Measurements from ENCODE around the gene PDK4. TPM values are rescaled to one million over a fixed set of nuclear protein-coding genes. Genes with fewer than 3 reads are reported as not detected.

The PDK4 gene
- 19.8 to 29.9 TPM (median 26.9 TPM) in 5 replicates for total RNA-seq (2022; extraction: Qiagen RNA extraction)

DNA sequence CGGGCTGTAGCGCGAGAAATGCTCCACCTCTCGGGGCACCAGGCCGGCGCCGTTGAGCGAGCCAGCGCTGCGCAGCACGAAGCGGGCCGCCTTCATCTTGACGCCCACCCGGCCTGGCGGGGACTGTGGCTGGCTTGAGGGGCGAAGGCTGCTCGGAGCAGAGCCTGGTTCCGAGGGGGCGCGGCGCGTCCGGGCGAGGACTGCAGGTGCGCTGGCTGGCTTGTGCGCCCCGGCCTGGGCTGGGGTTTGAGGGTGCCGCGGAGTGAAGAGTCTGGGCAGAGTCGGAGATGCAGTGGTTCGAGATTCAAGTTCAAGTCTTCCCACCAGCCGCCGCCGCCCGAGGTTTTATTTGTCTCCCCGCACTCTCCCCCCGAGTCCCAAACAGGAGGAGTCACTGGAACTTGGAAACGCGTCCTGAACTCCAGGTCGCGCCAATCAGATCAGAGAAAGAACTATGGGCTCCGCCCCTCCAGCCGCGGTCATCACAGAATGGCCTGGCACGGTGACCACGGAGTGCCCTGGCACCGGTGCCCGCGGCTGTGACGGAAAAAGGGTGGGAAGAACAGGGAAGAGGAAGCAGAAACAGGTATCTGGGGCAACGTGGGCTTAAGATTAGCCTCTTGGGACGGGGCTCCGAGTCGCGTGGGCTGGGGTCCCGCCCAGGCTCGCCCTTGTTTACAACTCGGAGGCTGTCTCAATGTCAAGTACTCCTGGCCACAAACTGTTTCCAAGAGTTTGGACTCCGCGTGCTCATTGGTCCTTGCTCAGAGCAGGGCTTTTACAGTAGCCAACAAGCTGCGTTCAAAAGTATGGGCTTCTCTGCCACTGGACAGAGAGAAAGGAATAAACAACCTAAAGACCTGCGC, at the start of gene PDK4:
Gene PDK4 (minus strand): TSS at position 319 of the 866 bp plus-strand sequence. CDS start 223 bp downstream, at position 96.

Other genes with a start within 250 kb of the PDK4 start
- gene PON3, start 200.1 kb downstream of the PDK4 start, total RNA-seq (2022; extraction: Qiagen RNA extraction) = 32.2 to 41.8 TPM (median 37.0 TPM) in 5 replicates
- 343 to 385 TPM (median 382 TPM) in 5 replicates for gene PON2, start 161.5 kb downstream of the PDK4 start, total RNA-seq (2022; extraction: Qiagen RNA extraction)
- gene ASB4, start 110.6 kb downstream of the PDK4 start, total RNA-seq (2022; extraction: Qiagen RNA extraction) = 0.20 to 0.45 TPM (median 0.26 TPM) in 5 replicates
- gene DYNC1I1, start 176.0 kb upstream of the PDK4 start, total RNA-seq (2022; extraction: Qiagen RNA extraction) = 0.06 to 0.32 TPM (median 0.21 TPM) in 4 of 5 replicates, not detected in the other